HG03135 (cell line): Measurements from ENCODE around the gene GLIPR1L2.

Source experiments
- ATAC-seq: cut with Tn5 transposase; IDR thresholded peaks from one replicate; pipeline ENCODE4 v1.9.1; 2021; ENCODE audit warnings: mild to moderate bottlenecking, moderate library complexity; ENCODE audit not compliant: unreplicated experiment

Gene GLIPR1L2

DNA sequence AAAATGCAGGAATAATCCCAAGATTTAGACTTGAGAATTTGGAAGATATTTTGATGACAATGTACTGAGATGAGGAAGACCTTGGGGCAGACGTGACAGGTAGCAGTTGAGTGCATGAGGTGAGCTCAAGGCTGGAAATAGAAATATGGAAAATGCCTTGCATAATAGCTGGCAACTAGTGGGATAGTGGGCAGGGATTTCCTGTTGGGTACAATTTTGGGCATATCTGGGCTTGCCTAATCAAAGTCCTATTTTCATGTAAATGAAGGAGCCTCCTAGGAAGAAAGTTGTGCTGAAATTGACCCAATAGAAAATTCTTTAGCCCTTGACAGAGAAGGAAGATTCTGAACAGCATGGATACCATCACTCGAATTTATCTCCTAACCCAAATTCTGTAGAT lies 83.2 kb downstream of the GLIPR1L2 start:
- no peak for ATAC-seq

DNA sequence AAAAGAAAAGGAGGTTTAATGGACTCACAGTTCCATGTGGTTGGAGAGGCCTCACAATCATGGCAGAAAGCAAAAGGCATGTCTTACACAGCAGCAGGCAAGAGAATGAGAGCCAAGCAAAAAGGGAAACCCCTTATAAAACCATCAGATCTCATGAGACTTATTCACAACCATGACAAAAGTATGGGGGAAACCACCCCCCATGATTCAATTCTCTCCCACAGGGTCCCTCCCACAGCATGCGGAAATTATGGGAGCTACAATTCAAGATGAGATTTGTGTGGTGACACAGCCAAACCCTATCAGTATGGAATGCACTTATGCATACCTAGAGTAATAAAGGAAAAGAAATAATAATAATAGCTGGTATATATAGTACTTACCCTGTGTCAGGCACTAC lies 85.2 kb downstream of the GLIPR1L2 start:
- ATAC-seq: no peak

DNA sequence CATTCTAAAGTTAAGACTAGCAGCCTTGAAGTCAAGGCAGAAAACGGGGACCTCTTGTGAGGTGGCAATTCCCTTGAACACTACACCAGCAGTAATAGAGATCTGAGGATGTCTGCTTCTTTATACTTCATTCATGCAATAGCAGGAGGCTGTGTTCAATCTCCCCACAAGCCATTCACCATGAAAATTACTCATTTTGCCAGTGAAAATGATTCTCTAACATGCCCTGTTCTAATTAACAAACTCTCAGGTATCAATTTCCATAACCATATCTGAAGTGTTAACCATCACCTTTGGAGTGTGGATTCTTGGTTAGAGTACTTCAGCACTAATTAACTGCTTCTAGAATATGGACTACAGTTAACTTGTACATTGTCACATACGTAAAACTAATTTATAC lies 86.2 kb downstream of the GLIPR1L2 start:
- no peak for ATAC-seq

DNA sequence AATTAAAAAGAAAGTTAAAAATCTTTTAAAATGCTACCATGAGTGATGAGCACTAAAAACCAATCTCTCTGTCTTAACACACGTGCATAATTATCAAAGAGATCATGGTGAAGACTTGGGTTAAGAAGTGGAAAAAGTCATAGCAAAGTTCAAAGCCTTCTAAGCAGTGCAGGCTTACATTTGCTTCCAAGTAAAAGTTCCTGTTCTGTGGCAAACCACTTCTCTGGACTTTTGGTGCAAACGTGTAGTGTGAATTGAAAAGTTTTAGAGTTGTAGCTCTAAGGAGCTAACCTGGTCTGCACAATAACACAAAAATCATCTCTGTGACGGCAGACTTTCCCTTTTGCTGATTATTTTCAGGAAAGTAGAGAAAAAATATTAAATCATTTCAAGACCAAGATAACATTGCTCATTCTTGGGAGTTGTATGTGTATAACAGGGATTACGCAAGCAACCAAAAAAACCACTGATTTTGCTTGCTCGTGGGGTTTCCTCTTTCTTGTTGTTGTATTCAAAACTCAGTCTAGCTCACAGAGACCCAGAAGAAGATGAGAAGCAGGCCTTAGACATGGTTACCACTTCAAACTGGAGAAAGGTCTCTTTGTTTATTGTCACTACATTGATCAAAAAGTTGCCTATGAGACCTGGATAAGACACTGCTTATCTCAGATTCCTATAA lies 87.4 kb downstream of the GLIPR1L2 start:
- ATAC-seq: no peak

DNA sequence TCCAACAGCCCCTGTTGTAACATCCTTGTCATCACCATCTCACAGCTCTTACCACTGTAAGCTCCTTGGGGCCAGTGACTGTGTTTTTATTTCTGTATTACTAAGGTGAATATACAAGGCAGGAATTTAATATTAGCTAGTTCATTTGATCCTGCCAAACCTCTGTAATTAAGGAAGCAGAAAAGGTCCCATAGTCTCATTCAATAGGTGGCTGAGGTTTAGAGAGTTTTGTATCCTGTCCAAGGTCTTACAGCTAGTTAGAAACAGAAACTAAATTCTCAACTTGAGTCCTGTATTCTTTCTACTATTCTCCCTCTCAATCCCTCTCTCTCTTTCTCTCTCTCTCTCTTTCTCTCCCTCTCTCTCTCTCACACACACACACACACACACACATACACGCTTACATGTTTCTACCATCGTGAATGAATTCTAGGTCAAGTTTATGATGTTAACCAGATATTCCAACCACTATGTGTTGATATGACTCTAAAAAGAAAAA lies 89.1 kb downstream of the GLIPR1L2 start:
- peak; percentile 30 for ATAC-seq

DNA sequence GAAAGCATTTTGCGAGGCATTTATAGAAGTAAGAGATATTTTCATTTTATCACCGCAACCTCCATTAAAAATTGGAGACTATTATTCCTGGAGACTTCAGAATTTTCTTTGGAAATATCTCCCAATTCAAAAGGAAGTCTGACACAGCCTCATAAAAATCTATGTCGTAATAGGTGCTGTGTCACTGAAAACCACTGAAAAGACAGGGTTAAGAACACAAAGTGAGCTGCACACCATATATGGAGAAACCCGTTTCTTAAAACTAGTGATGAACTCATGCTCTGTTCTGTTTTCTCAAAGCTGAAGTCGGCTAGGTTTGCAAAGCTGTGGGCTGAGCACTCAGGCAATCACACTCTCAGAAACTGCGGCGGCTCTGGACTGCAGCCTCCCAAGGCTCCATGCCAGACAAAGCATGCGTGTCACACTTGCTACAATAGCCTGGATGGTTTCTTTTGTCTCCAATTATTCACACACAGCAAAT lies 89.6 kb downstream of the GLIPR1L2 start, which contains the start of gene GLIPR1:
Gene GLIPR1 (plus strand): TSS at position 287 of the 481 bp plus-strand sequence. CDS start 126 bp downstream, at position 413.
- peak; percentile 90 for ATAC-seq

DNA sequence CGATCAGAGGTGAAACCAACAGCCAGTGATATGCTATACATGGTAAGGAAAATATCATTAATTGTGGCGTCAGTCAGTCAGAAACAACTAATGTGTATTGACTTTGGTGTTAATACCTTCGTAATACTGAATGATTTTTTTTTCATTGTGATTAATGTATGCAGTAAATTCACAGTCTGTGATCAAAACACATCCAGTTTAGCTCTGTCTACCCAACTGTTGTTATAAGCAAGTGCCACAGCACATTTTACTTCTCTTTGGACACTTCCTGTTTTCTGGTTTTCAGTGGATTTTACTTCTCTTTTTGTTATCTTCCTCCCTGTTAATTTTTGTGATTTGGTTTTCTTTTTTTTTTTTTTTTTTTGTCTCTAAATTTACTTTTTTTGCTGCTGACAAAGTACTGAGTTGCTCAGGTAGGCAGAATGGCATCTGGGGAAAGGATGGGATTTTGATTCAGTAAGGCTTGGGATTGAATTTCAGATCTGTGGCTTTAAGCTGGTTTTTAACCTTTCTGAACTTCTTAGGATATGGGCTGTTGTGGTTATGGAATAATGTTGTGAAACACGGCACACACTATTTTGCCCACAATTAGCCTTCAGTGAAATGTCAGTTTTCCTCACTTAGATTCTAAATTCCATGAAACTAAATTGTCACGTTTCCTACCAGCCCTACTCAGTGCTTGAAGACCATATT lies 90.3 kb downstream of the GLIPR1L2 start:
- ATAC-seq: peak; percentile 13

DNA sequence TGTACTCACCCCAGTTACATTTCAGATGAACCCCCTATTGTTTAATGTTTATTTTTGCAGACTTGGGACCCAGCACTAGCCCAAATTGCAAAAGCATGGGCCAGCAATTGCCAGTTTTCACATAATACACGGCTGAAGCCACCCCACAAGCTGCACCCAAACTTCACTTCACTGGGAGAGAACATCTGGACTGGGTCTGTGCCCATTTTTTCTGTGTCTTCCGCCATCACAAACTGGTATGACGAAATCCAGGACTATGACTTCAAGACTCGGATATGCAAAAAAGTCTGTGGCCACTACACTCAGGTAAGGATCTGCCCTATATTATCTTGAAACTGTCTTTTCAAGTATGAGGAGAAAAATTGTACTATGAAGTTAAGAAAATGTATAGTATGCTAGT lies 90.9 kb downstream of the GLIPR1L2 start:
- no peak for ATAC-seq
